Measurements from ENCODE around the gene FTH1.
A peak's percentile ranks its signal among the peaks of the same experiment; 100 is the strongest.
"Not testable (repeated sequence)": the region's sequence is repeated elsewhere in the genome, so short reads cannot be mapped to it uniquely, and the experiment has no call there.

The FTH1 gene

GRCh38 chr11:61966734-61967115 is 709 bp downstream of the FTH1 start:
- H3K36me3 ChIP-seq (ENCODE audit: control insufficient read depth, insufficient read depth, low read length) = peaks cover 7% of the 10 kb centered on the region
- H3K4me3 ChIP-seq (replicated peaks; ENCODE audit: low read depth, low read length) = peak overlapping the region; percentile 96
- no peak for DNase-seq (ENCODE audit: extremely low read depth, insufficient read length)
- H3K27me3 ChIP-seq (replicated peaks; ENCODE audit: control insufficient read depth, insufficient read depth, low read length) = no peaks in the 10 kb centered on the region
- no peak for TF ChIP-seq CTCF (IDR thresholded peaks at IDR 0.05; ENCODE audit: insufficient read depth, low read length, poor library complexity, severe bottlenecking)

DNA sequence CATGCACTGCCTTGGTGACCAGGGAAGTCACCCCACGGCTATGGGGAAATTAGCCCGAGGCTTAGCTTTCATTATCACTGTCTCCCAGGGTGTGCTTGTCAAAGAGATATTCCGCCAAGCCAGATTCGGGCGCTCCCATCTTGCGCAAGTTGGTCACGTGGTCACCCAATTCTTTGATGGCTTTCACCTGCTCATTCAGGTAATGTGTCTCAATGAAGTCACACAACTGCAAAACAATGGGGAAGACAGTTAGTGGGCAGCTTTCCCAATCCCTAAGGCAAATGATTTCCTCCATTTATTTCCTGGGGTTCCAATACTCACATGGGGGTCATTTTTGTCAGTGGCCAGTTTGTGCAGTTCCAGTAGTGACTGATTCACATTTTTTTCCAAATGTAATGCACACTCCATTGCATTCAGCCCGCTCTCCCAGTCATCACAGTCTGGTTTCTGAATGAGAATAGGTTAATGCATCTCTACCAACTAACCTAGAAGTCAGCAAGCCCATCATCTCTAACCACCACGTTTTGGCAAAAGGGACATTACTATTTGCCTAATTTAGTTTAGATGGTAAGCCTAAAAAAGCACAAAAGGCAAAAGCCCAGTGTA is 2.7 kb downstream of the FTH1 start:
- peak overlapping the region; percentile 96 for H3K4me3 ChIP-seq (replicated peaks; ENCODE audit: low read depth, low read length)
- H3K27me3 ChIP-seq (replicated peaks; ENCODE audit: control insufficient read depth, insufficient read depth, low read length); DNase-seq (ENCODE audit: extremely low read depth, insufficient read length): not testable (repeated sequence)

DNA sequence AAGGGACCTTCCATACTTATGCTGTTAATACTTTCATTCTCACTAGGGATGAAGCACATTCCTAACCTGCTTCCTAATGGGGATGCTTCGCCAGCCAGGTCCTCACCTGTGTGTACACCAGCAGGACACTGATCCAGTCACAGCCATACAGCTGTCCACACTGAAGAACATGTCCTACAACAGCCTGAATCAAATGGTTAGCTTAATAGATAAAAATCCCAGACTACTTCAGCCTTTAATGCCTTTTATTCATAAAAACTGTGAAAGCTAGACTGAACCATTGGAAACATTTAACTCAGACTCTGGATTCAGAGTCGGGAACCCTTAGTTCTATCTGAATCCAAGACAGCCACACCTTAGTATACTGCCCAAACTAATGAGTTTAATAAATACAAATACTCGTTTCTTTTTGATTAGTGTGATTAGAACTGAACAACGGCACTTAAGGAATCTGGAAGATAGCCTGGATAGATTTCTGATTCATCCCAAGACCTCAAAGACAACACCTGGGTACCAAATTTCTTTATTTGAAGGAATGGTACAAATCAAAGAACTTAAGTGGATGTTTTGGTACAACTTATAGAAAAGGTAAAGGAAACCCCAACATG is 3.3 kb downstream of the FTH1 start:
- Histone ChIP-seq H3K4me3 (replicated peaks; ENCODE audit: low read depth, low read length) (no peak overlapping the region), H3K36me3 (ENCODE audit: control insufficient read depth, insufficient read depth, low read length) (peaks cover 7% of the 10 kb centered on the region), H3K27me3 (replicated peaks; ENCODE audit: control insufficient read depth, insufficient read depth, low read length) (no peaks in the 10 kb centered on the region)
- TF ChIP-seq CTCF (IDR thresholded peaks at IDR 0.05; ENCODE audit: insufficient read depth, low read length, poor library complexity, severe bottlenecking) = no peak
- no peak for DNase-seq (ENCODE audit: extremely low read depth, insufficient read length)

More for the DNA sequence above, 2.7 kb downstream of the FTH1 start:
- not testable (repeated sequence) for H3K36me3 ChIP-seq (ENCODE audit: control insufficient read depth, insufficient read depth, low read length)

DNA sequence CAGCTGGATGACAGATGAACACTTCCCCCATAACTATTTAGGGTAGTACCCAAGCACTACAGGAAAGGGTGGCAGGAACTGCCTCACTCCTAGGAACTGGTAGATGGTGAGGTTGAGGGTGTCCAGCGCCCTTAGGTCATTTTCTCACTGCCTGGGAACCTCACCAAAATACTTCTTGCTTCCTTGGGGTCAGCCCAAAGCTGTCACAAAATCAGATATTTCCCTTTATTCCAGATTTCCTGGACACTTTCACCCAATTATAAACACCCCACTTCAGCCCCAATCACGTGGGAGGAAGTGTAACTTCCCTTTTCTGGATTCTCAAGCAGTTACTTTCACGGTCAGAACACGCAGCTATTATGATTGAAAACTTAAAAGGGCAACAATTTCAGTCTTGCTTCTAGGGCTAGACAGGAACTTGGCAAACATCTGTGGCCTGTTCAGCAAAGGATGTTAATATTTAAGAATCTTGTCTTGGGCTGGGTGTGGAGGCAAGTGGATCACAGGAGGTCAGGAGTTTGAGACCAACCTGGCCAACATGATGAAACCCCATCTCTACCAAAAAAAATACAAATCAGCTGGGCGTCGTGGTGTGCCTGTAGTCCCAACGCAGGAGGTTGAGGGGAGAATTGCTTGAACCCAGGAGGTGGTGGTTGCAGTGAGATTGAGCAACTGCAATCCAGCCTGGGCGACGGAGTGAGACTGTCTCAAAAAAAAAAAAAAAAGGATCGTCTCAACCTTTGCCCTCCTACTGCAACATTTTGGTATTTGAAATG is 4.0 kb downstream of the FTH1 start:
- no peaks in the 10 kb centered on the region for H3K27me3 ChIP-seq (replicated peaks; ENCODE audit: control insufficient read depth, insufficient read depth, low read length)
- peaks cover 7% of the 10 kb centered on the region for H3K36me3 ChIP-seq (ENCODE audit: control insufficient read depth, insufficient read depth, low read length)
- no peak for TF ChIP-seq CTCF (IDR thresholded peaks at IDR 0.05; ENCODE audit: insufficient read depth, low read length, poor library complexity, severe bottlenecking)
- no peak for DNase-seq (ENCODE audit: extremely low read depth, insufficient read length)
- no peak overlapping the region for H3K4me3 ChIP-seq (replicated peaks; ENCODE audit: low read depth, low read length)

- no peak for DNase-seq (ENCODE audit: extremely low read depth, insufficient read length)
- H3K4me3 ChIP-seq (replicated peaks; ENCODE audit: low read depth, low read length) = no peak overlapping the region
- H3K27me3 ChIP-seq (replicated peaks; ENCODE audit: control insufficient read depth, insufficient read depth, low read length) = no peaks in the 10 kb centered on the region
- peaks cover 7% of the 10 kb centered on the region for H3K36me3 ChIP-seq (ENCODE audit: control insufficient read depth, insufficient read depth, low read length)
- TF ChIP-seq CTCF (IDR thresholded peaks at IDR 0.05; ENCODE audit: insufficient read depth, low read length, poor library complexity, severe bottlenecking) = no peak
These were observed 4.5 kb downstream of the FTH1 start for GRCh38 chr11:61963016-61963281.

DNA sequence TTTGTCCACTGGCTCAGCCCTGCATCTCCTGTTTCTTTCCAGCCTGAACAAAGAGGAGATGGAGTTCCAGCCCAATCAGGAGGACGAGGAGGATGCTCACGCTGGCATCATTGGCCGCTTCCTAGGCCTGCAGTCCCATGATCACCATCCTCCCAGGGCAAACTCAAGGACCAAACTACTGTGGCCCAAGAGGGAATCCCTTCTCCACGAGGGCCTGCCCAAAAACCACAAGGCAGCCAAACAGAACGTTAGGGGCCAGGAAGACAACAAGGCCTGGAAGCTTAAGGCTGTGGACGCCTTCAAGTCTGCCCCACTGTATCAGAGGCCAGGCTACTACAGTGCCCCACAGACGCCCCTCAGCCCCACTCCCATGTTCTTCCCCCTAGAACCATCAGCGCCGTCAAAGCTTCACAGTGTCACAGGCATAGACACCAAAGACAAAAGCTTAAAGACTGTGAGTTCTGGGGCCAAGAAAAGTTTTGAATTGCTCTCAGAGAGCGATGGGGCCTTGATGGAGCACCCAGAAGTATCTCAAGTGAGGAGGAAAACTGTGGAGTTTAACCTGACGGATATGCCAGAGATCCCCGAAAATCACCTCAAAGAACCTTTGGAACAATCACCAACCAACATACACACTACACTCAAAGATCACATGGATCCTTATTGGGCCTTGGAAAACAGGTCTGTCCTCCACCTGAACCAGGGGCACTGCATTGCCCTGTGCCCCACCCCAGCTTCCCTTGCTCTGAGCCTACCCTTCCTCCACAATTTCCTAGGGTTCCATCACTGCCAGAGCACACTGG is 5.0 kb downstream of the FTH1 start:
- no peak for DNase-seq (ENCODE audit: extremely low read depth, insufficient read length)
- H3K36me3 ChIP-seq (ENCODE audit: control insufficient read depth, insufficient read depth, low read length) = peaks cover 7% of the 10 kb centered on the region

More for the DNA sequence above, 5.0 kb downstream of the FTH1 start:
- no peaks in the 10 kb centered on the region for H3K27me3 ChIP-seq (replicated peaks; ENCODE audit: control insufficient read depth, insufficient read depth, low read length)
- no peak overlapping the region for H3K4me3 ChIP-seq (replicated peaks; ENCODE audit: low read depth, low read length)
- TF ChIP-seq CTCF (IDR thresholded peaks at IDR 0.05; ENCODE audit: insufficient read depth, low read length, poor library complexity, severe bottlenecking) = no peak

Data from GM06990 (cell line).